Stimulated activated effector memory CD8-positive, alpha-beta T cell treated with anti-CD3 and anti-CD28 coated beads, Interleukin-12 subunit alpha, Interleukin-12 subunit beta, amount 100 ng/mL, for 72 hours (primary cell): Measurements from ENCODE around the gene DNASE1L1.

Experiments
- ATAC-seq: fragments of 150-1000 bp; cut with Tn5 transposase; 2 replicates; pipeline ENCODE4 v1.10.0; 2021
- DNase-seq, 2 donors: peaks; one replicate each; pipeline ENCODE4 v3.0.0; 2021 to 2022; ENCODE audit warnings: low spot score in 2 of 2
- H3K27ac Mint-ChIP-seq: one replicate; pipeline ENCODE4 v1.8.0; 2022; ENCODE audit warnings: mild to moderate bottlenecking, mixed read lengths
- H3K36me3 Mint-ChIP-seq: one replicate; pipeline ENCODE4 v1.8.0; 2022; ENCODE audit warnings: mild to moderate bottlenecking, mixed read lengths
- H3K4me1 Mint-ChIP-seq: one replicate; pipeline ENCODE4 v1.8.0; 2022; ENCODE audit warnings: mixed read lengths
- H3K4me3 Mint-ChIP-seq: one replicate; pipeline ENCODE4 v1.8.0; 2022; ENCODE audit warnings: mild to moderate bottlenecking, mixed read lengths
- H3K9me3 Mint-ChIP-seq: one replicate; pipeline ENCODE4 v1.8.0; 2022; ENCODE audit warnings: mixed read lengths

DNASE1L1 gene

DNA sequence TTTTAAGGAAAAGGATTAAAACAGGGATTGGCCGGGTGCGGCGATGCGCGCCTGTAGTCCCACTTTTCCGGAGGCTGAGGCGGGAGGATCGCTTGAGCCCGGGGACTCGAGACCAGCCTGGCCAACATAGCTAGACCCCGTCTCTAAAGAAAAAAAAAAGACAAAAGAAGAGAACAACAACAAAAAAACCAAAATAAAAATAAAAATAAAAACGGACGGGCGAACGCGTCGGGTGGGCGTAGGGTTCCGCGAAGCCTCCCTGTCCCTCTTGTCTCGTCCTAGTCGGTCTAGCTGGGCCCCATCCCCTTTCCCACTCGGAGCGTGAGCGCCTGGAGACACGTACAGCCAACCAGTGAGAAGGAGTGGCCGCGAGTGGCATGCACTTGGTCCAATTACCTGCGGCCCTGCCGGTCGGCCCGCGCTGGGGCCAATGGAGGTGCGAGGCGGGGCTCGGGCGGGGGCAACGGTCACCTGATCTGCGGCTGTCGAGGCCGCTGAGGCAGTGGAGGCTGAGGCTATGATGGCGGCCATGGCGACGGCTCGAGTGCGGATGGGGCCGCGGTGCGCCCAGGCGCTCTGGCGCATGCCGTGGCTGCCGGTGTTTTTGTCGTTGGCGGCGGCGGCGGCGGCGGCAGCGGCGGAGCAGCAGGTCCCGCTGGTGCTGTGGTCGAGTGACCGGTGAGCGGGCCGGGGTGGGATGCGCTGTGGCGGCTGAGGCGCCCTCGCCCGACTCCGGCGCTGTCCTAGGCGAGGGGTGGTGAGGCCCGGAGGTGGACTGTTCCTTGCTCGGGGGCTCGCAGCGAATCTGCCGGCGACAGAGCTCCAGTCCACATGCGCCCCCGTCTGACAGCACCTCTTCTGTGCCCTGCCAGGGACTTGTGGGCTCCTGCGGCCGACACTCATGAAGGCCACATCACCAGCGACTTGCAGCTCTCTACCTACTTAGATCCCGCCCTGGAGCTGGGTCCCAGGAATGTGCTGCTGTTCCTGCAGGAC lies 19.4 kb upstream of the DNASE1L1 start, which contains the start of gene ATP6AP1:
TSS of gene ATP6AP1 (plus strand) at position 502 of the 996 bp plus-strand sequence. CDS start at position 518, 16 bp downstream.
- peak within 1 kb of the TSS; percentile 77 for H3K4me3 Mint-ChIP-seq
- H3K4me1 Mint-ChIP-seq = peaks cover 29% of the 10 kb centered on the region
- peak; percentile 99 for ATAC-seq
- peak within 1 kb of the TSS; percentile 93 for H3K27ac Mint-ChIP-seq
- DNase-seq = peak; percentile 73 to 88
- no peaks in the 10 kb centered on the region for H3K9me3 Mint-ChIP-seq
- peaks cover 24% of the 10 kb centered on the region for H3K36me3 Mint-ChIP-seq

GRCh38 chrX:154426916-154427770 lies 18.1 kb upstream of the DNASE1L1 start:
- Mint-ChIP-seq H3K4me3 (peak overlapping the region; percentile 77), H3K36me3 (peaks cover 19% of the 10 kb centered on the region), H3K9me3 (no peaks in the 10 kb centered on the region), H3K27ac (no peak overlapping the region), H3K4me1 (peaks cover 29% of the 10 kb centered on the region)
- ATAC-seq (no peak), DNase-seq (no peak)

DNA sequence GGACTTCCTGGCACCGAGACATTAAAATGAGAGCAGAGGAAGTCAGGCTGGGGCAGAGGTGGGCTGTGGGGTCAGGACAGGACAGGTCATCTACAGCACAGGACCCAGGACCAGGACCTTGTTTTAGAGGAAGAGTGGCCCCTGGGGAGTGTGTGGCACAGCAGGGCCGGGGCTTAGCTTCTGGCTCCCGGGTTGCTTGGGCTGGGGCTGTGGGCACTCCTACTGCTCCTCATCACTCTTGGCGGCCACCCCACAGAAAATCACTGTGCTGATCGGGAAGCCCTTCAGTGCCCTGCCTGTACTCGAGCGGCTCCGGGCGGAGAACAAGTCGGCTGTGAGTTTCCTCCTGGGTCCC lies 11.3 kb upstream of the DNASE1L1 start:
- Mint-ChIP-seq H3K4me3 (no peak overlapping the region), H3K27ac (peak overlapping the region; percentile 23), H3K36me3 (peaks cover 11% of the 10 kb centered on the region), H3K9me3 (no peaks in the 10 kb centered on the region), H3K4me1 (no peaks in the 10 kb centered on the region)
- no peak for DNase-seq
- no peak for ATAC-seq

DNA sequence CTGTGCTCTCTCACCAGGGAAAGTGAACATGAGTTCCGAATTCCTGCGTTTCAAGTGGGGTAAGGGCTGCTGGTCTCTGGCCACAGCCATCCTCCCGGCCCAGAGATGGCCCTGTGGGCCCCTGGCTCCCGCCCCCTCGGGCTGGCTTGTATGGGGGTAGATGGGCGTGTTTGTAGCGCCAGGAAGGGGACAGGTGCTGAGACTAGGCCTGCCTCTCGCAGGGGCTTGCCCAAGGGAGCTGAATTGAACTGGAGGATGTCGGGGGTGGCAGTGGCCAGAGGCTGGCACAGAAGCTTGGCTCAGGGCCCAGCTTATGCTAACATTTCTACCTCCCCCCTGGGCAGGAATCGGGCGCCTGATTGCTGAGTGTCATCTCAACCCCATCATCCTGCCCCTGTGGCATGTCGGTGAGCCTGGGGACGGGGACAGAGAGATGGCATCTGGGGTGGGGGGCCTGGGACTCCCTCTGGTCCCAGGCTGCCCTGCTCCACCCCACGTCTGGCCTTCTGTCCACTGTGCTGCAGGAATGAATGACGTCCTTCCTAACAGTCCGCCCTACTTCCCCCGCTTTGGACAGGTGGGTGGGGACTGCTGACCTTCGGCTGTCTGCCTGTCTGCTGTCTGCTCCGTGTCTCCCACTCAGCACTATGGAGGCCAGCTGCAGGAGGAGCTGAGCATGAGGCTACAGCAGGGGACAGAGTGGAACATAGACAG lies 10.8 kb upstream of the DNASE1L1 start:
- Mint-ChIP-seq H3K4me3 (no peak overlapping the region), H3K27ac (peak overlapping the region; percentile 23), H3K4me1 (no peaks in the 10 kb centered on the region), H3K36me3 (peaks cover 16% of the 10 kb centered on the region), H3K9me3 (no peaks in the 10 kb centered on the region)
- no peak for ATAC-seq
- no peak for DNase-seq

GRCh38 chrX:154419189-154419588 lies 10.1 kb upstream of the DNASE1L1 start:
- Mint-ChIP-seq H3K4me3 (no peak overlapping the region), H3K27ac (peak overlapping the region; percentile 54), H3K4me1 (no peaks in the 10 kb centered on the region), H3K9me3 (no peaks in the 10 kb centered on the region), H3K36me3 (peaks cover 16% of the 10 kb centered on the region)
- ATAC-seq (no peak), DNase-seq (no peak)

DNA sequence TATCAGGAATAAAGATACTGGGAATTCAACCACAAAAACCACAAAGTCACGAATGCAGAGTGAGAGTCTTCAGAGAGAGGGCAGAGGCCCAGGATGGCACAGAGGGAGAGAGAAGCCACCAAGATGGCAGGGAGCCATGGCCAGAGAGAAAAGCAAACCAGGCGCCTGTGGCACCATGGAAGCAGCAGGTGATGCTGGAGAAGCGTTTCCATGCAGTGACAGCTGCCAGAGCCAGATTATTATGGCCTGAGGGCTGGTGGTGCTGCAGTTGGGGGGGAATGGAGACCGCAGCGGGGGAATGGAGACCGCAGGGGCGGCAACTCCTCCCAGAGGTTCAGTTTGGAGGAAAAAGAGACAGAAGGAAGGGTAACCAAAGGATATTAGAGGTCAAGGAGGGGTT lies 8.1 kb upstream of the DNASE1L1 start:
- Mint-ChIP-seq H3K27ac (no peak overlapping the region), H3K4me3 (no peak overlapping the region), H3K9me3 (no peaks in the 10 kb centered on the region), H3K4me1 (peaks cover 6% of the 10 kb centered on the region), H3K36me3 (peaks cover 25% of the 10 kb centered on the region)
- no peak for ATAC-seq
- no peak for DNase-seq

DNA sequence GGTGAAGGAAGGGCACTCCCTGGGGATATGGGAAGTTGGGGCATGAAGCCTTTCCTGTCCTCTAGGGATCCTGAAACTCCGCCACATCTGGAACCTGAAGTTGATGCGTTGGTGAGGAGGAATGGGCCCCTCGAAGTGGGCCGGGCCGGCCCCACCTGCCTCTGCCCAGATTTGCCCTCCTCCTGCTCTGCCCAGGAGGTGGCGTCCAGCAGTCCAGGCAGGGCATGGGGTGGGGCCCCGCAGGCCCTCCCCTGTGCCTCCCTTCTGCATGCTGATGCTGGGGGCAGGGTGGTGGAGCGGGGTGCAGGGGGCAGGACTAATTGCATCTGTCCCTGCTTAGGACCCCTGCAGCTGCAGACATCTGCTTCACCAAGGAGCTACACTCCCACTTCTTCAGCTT lies 4.1 kb upstream of the DNASE1L1 start:
- peaks cover 38% of the 10 kb centered on the region for H3K36me3 Mint-ChIP-seq
- H3K4me1 Mint-ChIP-seq = peaks cover 14% of the 10 kb centered on the region
- no peak for ATAC-seq
- H3K9me3 Mint-ChIP-seq = no peaks in the 10 kb centered on the region
- peak overlapping the region; percentile 82 for H3K4me3 Mint-ChIP-seq
- peak overlapping the region; percentile 86 for H3K27ac Mint-ChIP-seq
- no peak for DNase-seq

GRCh38 chrX:154412468-154412867 lies 3.4 kb upstream of the DNASE1L1 start:
- H3K4me3 Mint-ChIP-seq = peak overlapping the region; percentile 82
- H3K36me3 Mint-ChIP-seq = peaks cover 38% of the 10 kb centered on the region
- ATAC-seq = peak; percentile 47
- no peak for DNase-seq
- H3K9me3 Mint-ChIP-seq = no peaks in the 10 kb centered on the region
- H3K27ac Mint-ChIP-seq = peak overlapping the region; percentile 86
- H3K4me1 Mint-ChIP-seq = peaks cover 14% of the 10 kb centered on the region

DNA sequence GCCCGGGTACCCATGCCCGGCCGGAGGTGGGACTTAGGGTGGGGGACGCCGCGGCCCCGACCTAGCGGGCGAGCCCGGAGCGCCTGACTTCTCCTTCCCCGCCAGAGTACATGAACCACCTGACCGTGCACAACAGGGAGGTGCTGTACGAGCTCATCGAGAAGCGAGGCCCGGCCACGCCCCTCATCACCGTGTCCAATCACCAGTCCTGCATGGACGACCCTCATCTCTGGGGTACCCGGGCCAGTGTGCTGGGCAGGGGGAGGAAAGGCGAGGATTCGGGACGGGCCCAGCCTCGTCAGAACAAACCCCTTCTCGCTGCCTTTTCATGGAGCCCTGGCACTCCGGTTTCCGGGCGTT lies 2.9 kb upstream of the DNASE1L1 start:
- peaks cover 38% of the 10 kb centered on the region for H3K36me3 Mint-ChIP-seq
- ATAC-seq (peak; percentile 85), DNase-seq (peak in 1 of 2 donors; percentile 72)
- no peaks in the 10 kb centered on the region for H3K9me3 Mint-ChIP-seq
- peak overlapping the region; percentile 82 for H3K4me3 Mint-ChIP-seq
- peak overlapping the region; percentile 86 for H3K27ac Mint-ChIP-seq
- peaks cover 14% of the 10 kb centered on the region for H3K4me1 Mint-ChIP-seq

DNA sequence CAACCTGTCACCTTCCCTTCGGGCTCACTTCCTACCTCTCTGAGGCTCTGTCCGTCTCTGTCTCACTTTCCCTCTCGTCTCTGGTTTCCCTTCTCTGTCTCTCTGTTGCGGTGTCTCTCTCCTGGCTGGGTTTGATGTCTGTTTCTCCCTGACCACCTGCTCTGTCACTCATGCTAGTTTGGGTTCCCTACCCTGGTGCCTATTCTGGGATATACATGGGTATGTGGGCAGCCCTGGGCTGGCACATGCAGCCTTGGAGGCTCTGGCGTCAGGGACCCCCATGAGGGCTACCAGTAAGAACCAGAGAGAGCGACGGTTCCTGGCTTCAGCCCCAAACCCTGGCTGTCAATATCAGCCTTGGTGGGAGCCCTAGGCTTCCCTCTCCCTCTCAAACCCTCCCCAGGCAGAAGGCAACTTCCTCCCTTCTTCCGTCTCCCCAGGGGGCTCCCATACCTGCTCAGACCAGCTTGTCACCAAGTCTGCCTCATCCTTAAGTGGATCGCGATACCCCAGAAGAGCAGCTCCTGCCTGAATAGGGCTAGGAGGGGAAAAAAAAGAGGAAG lies 314 bp downstream of the DNASE1L1 start:
- Mint-ChIP-seq H3K4me1 (peaks cover 14% of the 10 kb centered on the region), H3K9me3 (no peaks in the 10 kb centered on the region), H3K27ac (peak overlapping the region; percentile 74), H3K4me3 (peak overlapping the region; percentile 56), H3K36me3 (peaks cover 19% of the 10 kb centered on the region)
- no peak for ATAC-seq
- DNase-seq = no peak

GRCh38 chrX:154404625-154405192 lies 4.3 kb downstream of the DNASE1L1 start:
- Mint-ChIP-seq H3K4me3 (no peak overlapping the region), H3K27ac (no peak overlapping the region), H3K9me3 (no peaks in the 10 kb centered on the region), H3K36me3 (peaks cover 25% of the 10 kb centered on the region), H3K4me1 (peaks cover 11% of the 10 kb centered on the region)
- DNase-seq = no peak
- no peak for ATAC-seq

DNA sequence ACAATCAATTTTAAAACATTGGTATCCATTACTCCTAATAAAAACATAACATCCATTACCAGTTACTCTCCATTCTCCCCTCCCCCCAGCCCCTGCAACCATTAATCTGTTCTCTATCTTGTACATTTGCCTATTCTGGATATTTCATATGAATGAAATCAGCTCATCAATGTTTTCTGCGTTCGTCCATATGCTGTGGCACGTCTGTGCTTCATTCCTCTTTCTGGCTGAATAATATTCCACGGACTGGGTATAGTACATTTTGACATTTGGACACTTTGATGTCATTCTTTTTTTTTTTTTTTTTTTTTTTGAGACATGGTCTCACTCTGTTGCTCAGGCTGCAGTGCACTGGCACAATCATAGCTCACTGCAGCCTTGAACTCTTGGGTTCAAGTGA lies 5.2 kb downstream of the DNASE1L1 start:
- Mint-ChIP-seq H3K9me3 (no peaks in the 10 kb centered on the region), H3K4me3 (no peak overlapping the region), H3K4me1 (peaks cover 19% of the 10 kb centered on the region), H3K36me3 (peaks cover 30% of the 10 kb centered on the region), H3K27ac (no peak overlapping the region)
- ATAC-seq = no peak
- DNase-seq = no peak

DNA sequence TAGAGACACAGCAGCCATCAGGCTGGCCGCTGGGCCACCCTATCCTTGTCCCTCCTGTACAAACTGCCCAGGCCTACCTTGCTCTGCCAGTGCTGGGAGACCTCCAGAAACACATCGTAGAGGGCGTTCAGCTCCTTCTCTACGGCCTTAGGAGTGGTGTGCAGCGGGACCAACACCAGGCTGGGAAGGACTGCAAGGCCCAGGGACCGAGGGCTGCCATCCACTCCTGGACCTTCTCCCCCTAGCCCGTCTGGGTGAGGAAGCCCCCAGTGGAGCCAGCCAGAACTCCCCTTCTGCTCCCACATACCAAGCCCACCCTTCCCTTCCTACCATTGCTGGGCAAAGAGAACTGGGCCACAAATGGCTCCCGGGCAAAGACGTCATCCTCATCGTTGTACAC lies 5.9 kb downstream of the DNASE1L1 start:
- H3K4me1 Mint-ChIP-seq = peaks cover 19% of the 10 kb centered on the region
- no peak overlapping the region for H3K27ac Mint-ChIP-seq
- peaks cover 36% of the 10 kb centered on the region for H3K36me3 Mint-ChIP-seq
- H3K9me3 Mint-ChIP-seq = no peaks in the 10 kb centered on the region
- ATAC-seq = no peak
- H3K4me3 Mint-ChIP-seq = no peak overlapping the region
- no peak for DNase-seq

DNA sequence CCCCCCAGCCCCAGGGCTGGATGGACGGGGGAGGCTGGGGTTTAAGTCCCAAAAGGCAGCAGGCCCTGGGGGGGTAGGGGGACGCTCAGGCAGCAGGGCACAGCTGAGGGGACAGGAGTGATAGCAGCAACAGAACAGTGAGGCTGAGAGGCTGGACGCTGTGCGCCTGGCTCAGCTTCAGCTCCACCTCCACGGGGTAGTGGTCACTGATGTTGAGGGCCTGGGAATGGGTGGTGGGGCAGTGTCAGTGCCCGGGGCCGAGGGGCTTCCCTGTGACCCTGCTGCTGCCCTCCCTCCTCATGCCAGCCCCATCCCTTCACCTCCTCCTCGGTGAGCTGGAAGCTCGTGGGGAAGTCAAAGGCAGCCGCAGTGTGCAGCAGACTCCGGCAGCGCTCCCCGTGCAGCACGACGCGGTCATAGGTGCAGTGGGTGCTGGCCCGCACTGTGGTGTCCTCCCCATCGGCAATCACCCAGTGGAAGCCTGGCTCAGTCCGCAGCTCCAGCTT lies 6.4 kb downstream of the DNASE1L1 start:
- no peak overlapping the region for H3K4me3 Mint-ChIP-seq
- H3K4me1 Mint-ChIP-seq = peaks cover 22% of the 10 kb centered on the region
- H3K27ac Mint-ChIP-seq = peak overlapping the region; percentile 100
- no peak for ATAC-seq
- no peaks in the 10 kb centered on the region for H3K9me3 Mint-ChIP-seq
- no peak for DNase-seq
- H3K36me3 Mint-ChIP-seq = peaks cover 41% of the 10 kb centered on the region
